Measurements from ENCODE around the gene PAM.
"Not testable (repeated sequence)": the region's sequence is repeated elsewhere in the genome, so short reads cannot be mapped to it uniquely, and the experiment has no call there.

The PAM gene

GRCh38 chr5:103034662-103035392 is 279.7 kb downstream of the PAM start:
- DNase-seq (ENCODE audit: extremely low read depth in 1 of 2, low read depth in 1 of 2), result no peak

GRCh38 chr5:103035701-103036100 is 280.6 kb downstream of the PAM start:
- no peak for DNase-seq (ENCODE audit: extremely low read depth in 1 of 2, low read depth in 1 of 2)

DNA sequence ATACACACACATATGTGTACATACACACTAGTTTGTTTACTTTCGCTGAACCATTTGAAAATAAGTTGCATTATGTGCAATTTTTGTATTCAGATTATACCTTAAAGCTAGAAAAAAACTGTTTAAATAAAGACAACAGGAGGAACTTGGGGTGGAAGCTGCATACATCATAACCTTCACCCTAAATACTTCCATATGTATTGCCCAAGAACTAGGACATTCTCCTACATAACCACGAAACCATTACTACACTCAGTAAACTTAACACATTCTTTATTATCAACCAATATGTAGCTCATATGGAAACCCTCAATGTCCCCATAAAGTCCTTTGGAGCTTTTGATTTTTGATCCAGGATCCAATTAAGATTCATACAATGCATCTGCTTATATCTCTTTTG is 281.5 kb downstream of the PAM start:
- DNase-seq (ENCODE audit: extremely low read depth in 1 of 2, low read depth in 1 of 2), result no peak

GRCh38 chr5:103037673-103038455 is 282.8 kb downstream of the PAM start:
- no peak for DNase-seq (ENCODE audit: extremely low read depth in 1 of 2, low read depth in 1 of 2)

- no peak for DNase-seq (ENCODE audit: extremely low read depth in 1 of 2, low read depth in 1 of 2)
These were observed 286.1 kb downstream of the PAM start for GRCh38 chr5:103041071-103041676.

- DNase-seq (ENCODE audit: extremely low read depth in 1 of 2, low read depth in 1 of 2), result not testable (repeated sequence)
These were observed 291.6 kb downstream of the PAM start for GRCh38 chr5:103046706-103047105.

GRCh38 chr5:103057208-103058130 is 302.4 kb downstream of the PAM start:
- no peak for DNase-seq (ENCODE audit: extremely low read depth in 1 of 2, low read depth in 1 of 2)

DNA sequence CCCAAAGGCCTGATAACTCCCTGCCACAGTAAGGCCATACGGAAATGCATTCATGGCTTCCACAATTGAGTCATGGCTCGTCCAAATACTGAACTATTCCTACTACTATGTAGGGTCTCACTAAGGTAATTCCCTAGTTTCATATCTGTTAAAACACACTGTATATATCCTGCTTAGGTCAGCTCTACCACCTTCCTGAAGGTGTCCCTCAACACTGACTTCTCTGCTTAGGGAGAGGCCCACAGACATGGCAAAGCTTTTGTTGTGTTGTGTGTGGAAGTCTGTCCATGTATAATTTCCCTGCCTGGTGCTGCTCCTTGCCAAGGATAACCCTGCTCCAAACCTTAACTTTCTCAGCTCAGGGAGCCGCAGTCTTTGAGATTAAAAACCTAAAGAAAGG is 304.4 kb downstream of the PAM start:
- DNase-seq (ENCODE audit: extremely low read depth in 1 of 2, low read depth in 1 of 2), result no peak

DNA sequence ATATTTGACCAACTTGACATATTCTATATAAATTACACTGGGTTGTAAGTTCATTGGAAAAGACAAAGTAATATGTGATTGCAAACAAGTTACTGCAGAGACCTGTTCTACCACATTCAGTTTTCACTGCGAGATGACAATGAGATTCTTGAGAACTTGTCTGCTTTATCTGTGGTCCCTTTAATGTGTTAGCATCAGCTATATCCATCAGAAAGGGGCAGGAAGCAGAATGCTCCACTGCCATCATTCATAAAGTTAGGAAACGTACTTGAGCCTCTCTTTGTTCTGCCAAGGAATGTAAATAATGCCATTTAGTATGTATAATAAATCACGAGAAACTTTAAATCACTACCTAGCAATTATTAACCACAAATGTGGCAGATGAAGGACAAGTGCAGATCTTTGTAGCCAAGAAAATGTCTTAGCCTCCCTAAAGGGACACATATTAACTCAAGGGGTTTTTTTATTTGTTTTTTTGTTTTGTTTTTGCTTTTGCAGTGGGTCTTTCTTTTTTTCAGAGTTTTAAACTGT is 305.4 kb downstream of the PAM start:
- DNase-seq (ENCODE audit: extremely low read depth in 1 of 2, low read depth in 1 of 2), result no peak

DNA sequence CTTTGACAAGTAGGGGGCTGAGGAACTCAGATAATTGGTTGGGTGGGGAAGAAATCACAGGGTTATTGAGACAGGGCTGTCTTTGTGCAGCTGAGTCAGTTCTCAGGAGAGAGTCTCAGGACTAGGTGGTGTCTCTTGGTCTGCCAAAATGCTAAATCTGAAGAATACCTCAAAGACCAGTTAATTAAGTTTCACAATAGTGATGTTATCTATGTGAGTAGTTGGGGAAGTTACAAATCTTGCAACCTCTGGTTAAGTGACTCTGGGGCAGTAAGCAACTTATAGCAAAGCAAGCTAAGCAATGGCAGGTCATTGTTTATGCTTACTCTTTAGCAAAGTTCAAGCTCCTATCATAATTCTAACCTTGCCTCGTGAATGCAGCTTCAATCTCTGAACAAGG is 311.2 kb downstream of the PAM start:
- DNase-seq (ENCODE audit: extremely low read depth in 1 of 2, low read depth in 1 of 2), result no peak

GRCh38 chr5:103073500-103073899 is 318.4 kb downstream of the PAM start:
- not testable (repeated sequence) for DNase-seq (ENCODE audit: extremely low read depth in 1 of 2, low read depth in 1 of 2)

DNA sequence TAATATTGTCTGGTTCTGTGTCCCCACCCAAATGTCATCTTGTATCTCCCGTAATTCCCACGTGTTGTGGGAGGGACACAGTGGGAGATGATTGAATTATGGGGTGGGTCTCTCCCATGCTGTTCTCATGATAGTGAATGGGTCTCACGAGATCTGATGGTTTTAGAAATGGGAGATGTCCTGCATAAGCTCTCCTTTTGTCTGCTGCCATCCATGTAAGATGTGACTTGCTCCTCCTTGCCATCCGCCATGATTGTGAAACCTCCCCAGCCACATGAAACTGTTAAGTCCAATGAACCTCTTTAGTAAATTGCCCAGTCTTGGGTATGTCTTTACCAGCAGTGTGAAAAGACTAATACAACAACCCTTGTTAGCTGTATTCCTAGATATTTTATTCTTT is 320.3 kb downstream of the PAM start:
- DNase-seq (ENCODE audit: extremely low read depth in 1 of 2, low read depth in 1 of 2), result no peak
